OCI-LY3 (cell line): Measurements from ENCODE around the gene BCL2L13.

Experiments used
- H2AFZ ChIP-seq: fragments of 200-600, 300-600 bp; shearing (Covaris generic); 2 replicates; pipeline ENCODE4 v1.6.0; 2014; ENCODE audit warnings: antibody characterized with exemption, low read depth, low read length
- H3K27ac ChIP-seq: fragments of 200-600, 300-600 bp; sonication (generic); 2 replicates; pipeline ENCODE4 v1.5.1; 2014; ENCODE audit warnings: mild to moderate bottlenecking, low read length, moderate library complexity, mixed read lengths
- H3K27me3 ChIP-seq: fragments of 200-600, 300-600 bp; sonication (generic); 2 replicates; pipeline ENCODE4 v1.6.1; 2014; ENCODE audit warnings: low read depth, low read length, mixed read lengths
- H3K36me3 ChIP-seq: fragments of 200-600, 300-600 bp; sonication (generic); replicated peaks from 2 replicates; pipeline ENCODE3; 2014; ENCODE audit warnings: low read depth, low read length, mixed read lengths
- H3K4me1 ChIP-seq: fragments of 300-600, 200-600 bp; sonication (generic); 2 replicates; pipeline ENCODE4 v1.6.1; 2014; ENCODE audit warnings: low read length, mixed read lengths
- H3K4me2 ChIP-seq: fragments of 200-600, 300-600 bp; sonication (generic); 2 replicates; pipeline ENCODE4 v1.6.1; 2014; ENCODE audit warnings: low read length, mixed read lengths
- H3K4me3 ChIP-seq: fragments of 300-600, 200-600 bp; sonication (generic); 2 replicates; pipeline ENCODE4 v1.5.1; 2014; ENCODE audit warnings: antibody characterized with exemption, mild to moderate bottlenecking, low read length, moderate library complexity
- H3K79me2 ChIP-seq: fragments of 300-600, 200-600 bp; shearing (Covaris generic); 2 replicates; pipeline ENCODE4 v1.6.1; 2014; ENCODE audit warnings: mild to moderate bottlenecking, low read length, mixed read lengths
- H3K9ac ChIP-seq: fragments of 300-600, 200-600 bp; shearing (Covaris generic); 2 replicates; pipeline ENCODE4 v1.6.0; 2014; ENCODE audit warnings: mild to moderate bottlenecking, low read length, moderate library complexity
- H3K9me3 ChIP-seq: fragments of 200-600, 300-600 bp; shearing (Covaris generic); 2 replicates; pipeline ENCODE4 v1.6.1; 2014; ENCODE audit warnings: low read length, mixed read lengths; ENCODE audit not compliant: insufficient read depth
- H4K20me1 ChIP-seq: fragments of 200-600, 300-600 bp; sonication (generic); 2 replicates; pipeline ENCODE4 v1.6.1; 2016; ENCODE audit warnings: low read length, mixed read lengths; ENCODE audit not compliant: insufficient read depth
- EZH2phosphoT487 ChIP-seq: fragments of 200-600 bp; shearing (Covaris generic); IDR thresholded peaks from 2 replicates; pipeline ENCODE4 v1.6.1; 2018; ENCODE audit warnings: antibody characterized with exemption, mixed run types, low read depth
- TF ChIP-seq, protein P1 (sequence below): fragments of 200-600, 300-600 bp; sonication (generic); IDR thresholded peaks from 2 replicates; pipeline ENCODE4 v1.5.1; 2014; ENCODE audit warnings: antibody characterized with exemption, low read length, low read depth

The BCL2L13 gene

DNA sequence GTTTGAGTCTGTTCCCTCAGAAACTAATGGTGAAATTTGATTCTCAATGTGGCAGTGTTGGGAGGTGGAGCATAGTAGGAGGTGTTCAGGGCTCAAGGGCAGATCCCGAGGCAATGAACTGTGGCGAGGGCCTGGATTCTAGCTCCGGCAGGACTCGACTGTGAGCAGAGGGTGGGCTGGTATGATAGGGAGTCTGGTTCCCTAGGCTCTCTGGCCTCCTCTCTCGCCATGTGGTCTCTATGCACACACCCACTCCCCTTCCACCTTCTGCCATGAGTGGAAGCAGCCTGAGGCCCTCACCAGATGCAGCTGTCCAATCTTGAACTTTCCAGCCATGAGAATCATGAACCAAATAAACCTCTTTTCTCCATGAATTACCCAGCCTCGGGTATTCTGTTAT is 42.3 kb upstream of the BCL2L13 start:
- no peak overlapping the region for H3K4me3 ChIP-seq
- no peak overlapping the region for H2AFZ ChIP-seq
- H3K9me3 ChIP-seq: peaks cover 6% of the 10 kb centered on the region
- H3K79me2 ChIP-seq: no peaks in the 10 kb centered on the region
- no peak overlapping the region for H3K9ac ChIP-seq
- no peaks in the 10 kb centered on the region for H3K27me3 ChIP-seq
- peaks cover 21% of the 10 kb centered on the region for H4K20me1 ChIP-seq
- H3K4me1 ChIP-seq: peaks cover 19% of the 10 kb centered on the region
- peaks cover 57% of the 10 kb centered on the region for H3K36me3 ChIP-seq
- no peak overlapping the region for H3K27ac ChIP-seq
- H3K4me2 ChIP-seq: no peak overlapping the region
- no peak for TF ChIP-seq EZH2phosphoT487
- TF ChIP-seq, protein P1, sequence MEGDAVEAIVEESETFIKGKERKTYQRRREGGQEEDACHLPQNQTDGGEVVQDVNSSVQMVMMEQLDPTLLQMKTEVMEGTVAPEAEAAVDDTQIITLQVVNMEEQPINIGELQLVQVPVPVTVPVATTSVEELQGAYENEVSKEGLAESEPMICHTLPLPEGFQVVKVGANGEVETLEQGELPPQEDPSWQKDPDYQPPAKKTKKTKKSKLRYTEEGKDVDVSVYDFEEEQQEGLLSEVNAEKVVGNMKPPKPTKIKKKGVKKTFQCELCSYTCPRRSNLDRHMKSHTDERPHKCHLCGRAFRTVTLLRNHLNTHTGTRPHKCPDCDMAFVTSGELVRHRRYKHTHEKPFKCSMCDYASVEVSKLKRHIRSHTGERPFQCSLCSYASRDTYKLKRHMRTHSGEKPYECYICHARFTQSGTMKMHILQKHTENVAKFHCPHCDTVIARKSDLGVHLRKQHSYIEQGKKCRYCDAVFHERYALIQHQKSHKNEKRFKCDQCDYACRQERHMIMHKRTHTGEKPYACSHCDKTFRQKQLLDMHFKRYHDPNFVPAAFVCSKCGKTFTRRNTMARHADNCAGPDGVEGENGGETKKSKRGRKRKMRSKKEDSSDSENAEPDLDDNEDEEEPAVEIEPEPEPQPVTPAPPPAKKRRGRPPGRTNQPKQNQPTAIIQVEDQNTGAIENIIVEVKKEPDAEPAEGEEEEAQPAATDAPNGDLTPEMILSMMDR: no peak

DNA sequence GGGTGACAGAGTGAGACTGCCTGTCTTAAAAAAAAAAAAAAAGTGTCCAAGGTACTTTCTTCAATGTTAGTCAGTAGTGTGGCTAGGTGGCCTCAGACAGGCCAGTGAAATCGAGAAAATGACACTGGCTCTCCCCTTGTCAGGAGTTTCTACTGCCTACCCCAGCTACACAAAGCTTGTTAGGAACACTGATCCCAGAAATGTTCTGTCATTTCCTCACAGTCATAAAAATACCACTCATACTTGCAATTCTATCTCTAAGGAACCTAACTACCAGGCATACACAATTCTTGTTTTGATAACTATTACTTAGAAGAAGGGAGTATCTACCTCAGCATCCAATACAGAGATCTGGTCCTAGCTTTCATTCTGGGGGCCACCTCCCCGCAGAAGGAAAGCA is 41.3 kb upstream of the BCL2L13 start:
- Histone ChIP-seq H3K27me3 (no peaks in the 10 kb centered on the region), H3K27ac (no peak overlapping the region), H3K4me3 (no peak overlapping the region), H3K36me3 (peaks cover 52% of the 10 kb centered on the region), H3K4me2 (no peak overlapping the region), H4K20me1 (peaks cover 21% of the 10 kb centered on the region), H3K9me3 (peaks cover 6% of the 10 kb centered on the region), H3K4me1 (peaks cover 19% of the 10 kb centered on the region), H2AFZ (no peak overlapping the region), H3K9ac (no peak overlapping the region), H3K79me2 (no peaks in the 10 kb centered on the region)
- TF ChIP-seq EZH2phosphoT487: no peak
- TF ChIP-seq, protein P1: no peak

DNA sequence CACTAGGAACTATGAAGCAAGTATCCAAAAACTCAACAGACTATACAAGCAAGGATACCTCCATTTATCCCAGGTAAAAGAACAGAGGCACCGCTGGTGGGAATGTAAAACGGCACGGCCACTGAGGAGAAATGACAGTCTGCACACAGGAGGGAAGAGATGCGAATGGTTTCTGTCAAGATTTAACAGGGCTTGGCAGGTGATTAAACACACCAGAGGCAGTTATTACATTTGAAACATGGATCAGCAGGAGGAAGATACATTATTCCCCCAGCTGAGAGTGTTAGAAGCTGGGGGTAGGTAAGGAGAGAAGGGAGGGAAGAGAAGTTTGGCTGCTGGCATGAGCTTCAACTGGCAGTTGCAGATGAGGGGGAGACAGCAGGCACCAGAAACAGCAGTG is 40.2 kb upstream of the BCL2L13 start:
- H2AFZ ChIP-seq: no peak overlapping the region
- no peaks in the 10 kb centered on the region for H3K79me2 ChIP-seq
- no peak overlapping the region for H3K4me3 ChIP-seq
- H3K9me3 ChIP-seq: peaks cover 6% of the 10 kb centered on the region
- no peak overlapping the region for H3K27ac ChIP-seq
- H3K36me3 ChIP-seq: peaks cover 47% of the 10 kb centered on the region
- H4K20me1 ChIP-seq: peaks cover 19% of the 10 kb centered on the region
- H3K27me3 ChIP-seq: no peaks in the 10 kb centered on the region
- TF ChIP-seq EZH2phosphoT487: no peak
- TF ChIP-seq, protein P1: no peak
- H3K9ac ChIP-seq: no peak overlapping the region
- no peak overlapping the region for H3K4me2 ChIP-seq
- peaks cover 19% of the 10 kb centered on the region for H3K4me1 ChIP-seq

DNA sequence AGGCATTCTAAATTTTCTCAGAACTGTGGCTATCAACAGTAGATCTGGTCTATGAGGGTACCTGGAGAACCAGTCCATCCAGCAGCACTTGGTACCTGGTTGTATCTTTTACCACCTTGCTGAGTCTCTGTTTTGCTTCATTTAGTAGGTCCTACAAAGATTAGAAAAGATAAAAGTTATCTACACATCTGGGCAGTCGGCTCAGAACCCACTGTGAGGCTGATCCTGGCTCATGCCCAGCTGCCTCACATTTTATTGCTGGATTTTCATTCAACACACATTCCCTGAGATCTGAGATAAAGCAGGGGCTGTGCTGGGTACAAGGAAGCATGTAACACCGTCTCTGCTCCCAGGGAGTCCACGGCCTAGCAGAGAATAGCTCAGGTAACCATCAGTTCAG is 37.5 kb upstream of the BCL2L13 start:
- H3K79me2 ChIP-seq: no peaks in the 10 kb centered on the region
- peaks cover 40% of the 10 kb centered on the region for H3K36me3 ChIP-seq
- H2AFZ ChIP-seq: no peak overlapping the region
- TF ChIP-seq, protein P1: no peak
- TF ChIP-seq EZH2phosphoT487: no peak
- H4K20me1 ChIP-seq: 0 out of 2 replicates have a peak, but pooled peaks cover 5% of the 10 kb centered on the region
- H3K27ac ChIP-seq: no peak overlapping the region
- no peak overlapping the region for H3K4me2 ChIP-seq
- peaks cover 6% of the 10 kb centered on the region for H3K9me3 ChIP-seq
- no peak overlapping the region for H3K9ac ChIP-seq
- no peak overlapping the region for H3K4me3 ChIP-seq
- no peaks in the 10 kb centered on the region for H3K27me3 ChIP-seq
- no peaks in the 10 kb centered on the region for H3K4me1 ChIP-seq
